Brain microvascular endothelial cell (primary cell): ENCODE results near the gene OTUD6A.

Source experiments
- DNase-seq: peaks from one replicate; pipeline ENCODE4 v3.0.0-alpha.2; 2020
- H3K27ac ChIP-seq: fragments of 250-450 bp; sonication (Bioruptor Pico); 2 replicates; pipeline ENCODE4 v1.5.1; 2020; ENCODE audit warnings: mild to moderate bottlenecking, moderate library complexity
- H3K27me3 ChIP-seq: fragments of 250-450 bp; sonication (Bioruptor Pico); replicated peaks from 2 replicates; pipeline ENCODE4 v1.5.1; 2020; ENCODE audit warnings: mild to moderate bottlenecking
- H3K36me3 ChIP-seq: fragments of 250-450 bp; sonication (Bioruptor Pico); replicated peaks from 2 replicates; pipeline ENCODE4 v1.5.1; 2020; ENCODE audit warnings: mild to moderate bottlenecking
- H3K4me3 ChIP-seq: 2 replicates; pipeline ENCODE4 v1.5.1; 2011; ENCODE audit warnings: low read depth, mild to moderate bottlenecking, control low read depth, low read length, moderate library complexity
- CTCF ChIP-seq: IDR thresholded peaks from 2 replicates; pipeline ENCODE4 v1.5.1; 2011; ENCODE audit warnings: low read depth, mild to moderate bottlenecking, moderate library complexity, low read length, control low read depth, inconsistent platforms; ENCODE audit errors: missing control alignments
- in situ Hi-C: cut with HindIII; loops from 2 replicates; pipeline ENCODE4 v1.10.0; 2017; ENCODE audit warnings: low sequenced_read_pairs, low pct_ligation_motif_present

The OTUD6A gene

GRCh38 chrX:70041993-70042392, 20.3 kb upstream of the OTUD6A start:
- Histone ChIP-seq H3K4me3 (no peak overlapping the region), H3K36me3 (no peaks in the 10 kb centered on the region), H3K27me3 (no peaks in the 10 kb centered on the region), H3K27ac (no peak overlapping the region)
- DNase-seq = no peak
- in situ Hi-C loops = no loop called here
- TF ChIP-seq CTCF = no peak

DNA sequence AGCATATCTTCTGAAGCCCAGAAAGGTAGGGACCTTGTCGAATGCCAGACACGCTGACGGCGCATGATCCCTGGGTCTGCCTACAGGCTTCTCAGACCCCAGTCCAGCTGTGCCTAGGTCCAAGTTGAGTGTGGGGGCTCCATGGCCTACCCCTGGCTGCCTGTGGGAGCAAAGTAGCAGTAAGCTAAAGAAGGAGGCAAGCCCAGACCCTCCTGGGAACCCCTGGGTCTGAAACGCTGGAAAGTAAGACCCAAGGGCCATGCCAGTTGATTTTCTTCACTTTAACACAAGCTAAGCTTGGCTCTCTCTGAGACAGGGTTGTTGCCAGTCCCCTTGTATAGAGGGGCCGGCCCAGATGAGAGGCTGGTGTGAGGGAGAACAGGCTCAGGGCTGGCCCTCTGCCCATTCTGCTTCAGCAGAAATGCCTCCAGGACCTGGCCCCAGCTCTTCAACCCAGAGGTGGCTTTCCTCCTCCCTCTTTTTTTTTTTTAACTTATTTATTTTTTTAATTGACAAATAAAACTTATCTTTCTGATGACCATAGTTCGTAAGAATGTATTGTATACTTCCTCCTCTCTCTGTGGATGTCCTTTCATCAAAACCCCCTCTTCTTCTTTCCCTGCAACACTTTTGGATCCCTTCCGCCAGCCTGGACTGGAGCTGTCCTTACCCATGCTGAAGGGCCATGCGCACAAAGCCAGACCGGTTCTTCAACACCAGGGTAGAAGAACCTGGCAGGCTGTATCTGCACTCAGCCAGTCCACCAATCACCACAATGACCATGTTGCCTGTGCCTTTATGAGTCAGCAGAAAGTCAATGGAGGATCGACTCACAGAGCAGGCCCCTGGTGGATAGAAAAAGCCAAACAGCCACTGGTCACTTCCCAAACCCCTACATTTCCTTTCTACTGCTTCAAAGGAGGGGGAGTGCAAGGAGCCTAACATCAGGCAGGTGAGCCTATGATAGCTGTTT, 19.6 kb upstream of the OTUD6A start:
- H3K27me3 ChIP-seq = no peaks in the 10 kb centered on the region
- TF ChIP-seq CTCF = peak; percentile 24
- no peak overlapping the region for H3K4me3 ChIP-seq
- DNase-seq = peak; percentile 20
- no peaks in the 10 kb centered on the region for H3K36me3 ChIP-seq
- no peak overlapping the region for H3K27ac ChIP-seq
- in situ Hi-C loops = no loop called here

DNA sequence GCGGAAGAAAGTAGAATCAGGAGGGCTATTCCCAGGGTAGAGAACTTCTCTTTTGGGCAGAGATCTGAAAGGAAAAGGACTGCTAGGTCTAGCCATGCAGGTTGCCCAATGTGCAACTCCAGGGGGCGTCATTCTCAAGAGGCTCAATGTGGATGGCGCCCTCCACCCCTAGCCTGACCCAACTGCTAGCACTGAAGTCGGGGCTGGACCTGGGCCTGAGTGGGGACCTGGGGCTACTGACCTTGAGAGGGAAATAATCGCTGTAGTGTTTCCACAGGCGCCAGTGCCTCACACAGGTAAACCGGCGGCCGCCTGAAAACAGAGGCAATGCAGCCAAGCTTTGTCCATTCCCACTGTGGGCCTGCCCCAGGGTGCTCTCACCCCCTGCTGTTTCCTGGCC, 18.6 kb upstream of the OTUD6A start:
- DNase-seq = no peak
- no peak overlapping the region for H3K27ac ChIP-seq
- TF ChIP-seq CTCF = no peak
- in situ Hi-C loops = no loop called here
- no peak overlapping the region for H3K4me3 ChIP-seq
- H3K36me3 ChIP-seq = no peaks in the 10 kb centered on the region
- H3K27me3 ChIP-seq = no peaks in the 10 kb centered on the region

DNA sequence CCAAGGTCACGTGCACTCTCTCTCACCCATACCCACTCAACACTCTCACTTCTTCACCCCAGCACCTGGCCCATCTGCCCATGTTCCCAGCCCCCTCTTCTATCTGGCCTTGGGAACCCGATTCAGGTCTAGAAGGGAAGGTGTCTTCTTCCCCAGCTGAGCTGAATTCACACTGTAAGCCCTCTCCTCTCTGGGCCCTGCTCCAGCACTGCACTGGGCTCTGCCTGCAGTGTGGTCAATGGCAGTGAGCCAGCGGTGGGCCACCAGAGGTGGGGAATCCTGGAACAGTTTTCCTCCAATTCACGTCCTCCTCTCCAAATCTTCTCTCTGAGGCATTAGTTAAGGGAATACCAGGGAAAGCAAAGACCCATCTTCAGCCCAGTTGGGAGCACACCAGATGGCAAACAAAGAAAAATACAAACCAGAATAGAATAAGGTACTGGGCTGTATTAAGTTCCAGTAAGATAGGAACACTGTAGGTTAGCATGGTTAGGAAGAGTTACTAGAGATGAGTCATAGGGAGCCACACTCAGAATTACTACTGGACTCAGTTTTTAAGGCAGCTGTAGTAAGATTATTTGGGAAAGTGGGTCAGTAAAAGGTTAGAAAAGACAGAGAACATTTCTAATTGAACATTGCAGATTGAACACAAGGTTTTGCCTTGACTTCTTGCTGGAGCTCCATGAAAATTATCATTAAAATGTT, 17.6 kb upstream of the OTUD6A start:
- TF ChIP-seq CTCF = no peak
- in situ Hi-C loops = no loop called here
- H3K36me3 ChIP-seq = no peaks in the 10 kb centered on the region
- no peak overlapping the region for H3K4me3 ChIP-seq
- no peak for DNase-seq
- no peak overlapping the region for H3K27ac ChIP-seq
- H3K27me3 ChIP-seq = no peaks in the 10 kb centered on the region

- H3K27ac ChIP-seq = peak overlapping the region; percentile 9
These were observed 15.3 kb upstream of the OTUD6A start for GRCh38 chrX:70046978-70047377.

More at GRCh38 chrX:70046978-70047377, 15.3 kb upstream of the OTUD6A start:
- no peaks in the 10 kb centered on the region for H3K36me3 ChIP-seq
- no peak overlapping the region for H3K4me3 ChIP-seq
- no peaks in the 10 kb centered on the region for H3K27me3 ChIP-seq
- no peak for TF ChIP-seq CTCF
- in situ Hi-C loops = no loop called here
- DNase-seq = no peak
